ENCODE results near the gene ZNF576. TPM values are rescaled to one million over a fixed set of nuclear protein-coding genes. Genes with fewer than 3 reads are reported as not detected.

ZNF576 gene
- total RNA-seq, 1 experiment from 2014 or later: 14.1 TPM

DNA sequence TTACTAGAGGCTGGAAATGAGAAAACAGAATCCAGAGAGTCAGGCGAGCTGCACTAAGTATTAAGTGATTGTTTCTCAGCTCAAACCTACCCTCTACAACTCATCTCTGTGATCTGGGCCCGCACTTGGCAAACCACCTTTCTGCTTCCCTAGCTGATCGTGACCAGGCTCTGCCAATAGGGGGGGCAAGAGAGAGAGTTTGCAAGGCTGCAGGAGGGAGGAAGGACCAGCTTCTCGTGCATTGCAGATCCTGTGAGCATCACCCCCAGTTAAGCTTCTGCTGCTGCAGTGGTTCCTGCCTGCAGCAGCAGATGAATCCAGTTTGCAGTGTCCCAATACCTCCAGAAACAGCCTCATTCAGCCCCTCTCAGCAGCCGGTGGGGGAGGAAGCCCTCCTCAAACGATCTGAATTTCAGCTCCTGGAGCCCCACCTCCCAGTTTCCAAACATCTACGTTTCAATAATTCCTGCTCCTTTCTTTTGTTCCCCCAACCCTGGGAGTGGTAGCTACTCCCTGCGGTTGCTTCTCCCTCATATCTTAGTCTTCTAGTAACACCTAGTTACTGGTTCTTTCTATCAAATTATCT, 41.1 kb upstream of the ZNF576 start:
- intact Hi-C loops (cut with micrococcal nuclease; ENCODE audit: unreplicated experiment): no loop called here
- ChIA-PET CTCF (interaction anchor here (0.6 to 1.2 kb wide), 5 partner anchors 9 to 113 kb away, joined by 3 to 5 read pairs (median 3); partner anchors contain the start of genes IRGQ and ZNF576), POLR2A (no interaction called here)
- Histone ChIP-seq H3K27ac (ENCODE audit: low read length) (no peak overlapping the region), H3K36me3 (ENCODE audit: control insufficient read depth, insufficient read depth, low read length) (no peaks in the 10 kb centered on the region), H3K9me3 (ENCODE audit: control insufficient read depth, insufficient read depth, low read depth, low read length) (no peaks in the 10 kb centered on the region), H3K4me1 (ENCODE audit: control insufficient read depth, insufficient read depth, low read length) (no peaks in the 10 kb centered on the region), H3K4me3 (ENCODE audit: low read depth in 2 of 2, low read length in 2 of 2) (no peak overlapping the region), H3K27me3 (ENCODE audit: control insufficient read depth, insufficient read depth, low read length) (no peaks in the 10 kb centered on the region)
- in situ Hi-C loops (cut with HindIII; ENCODE audit: low pct_unique_long_range_greater_than_20kb, low sequenced_read_pairs): no loop called here
- no TSS peak for BruUV-seq (replicated peaks)
- TF ChIP-seq POLR2AphosphoS5 (IDR thresholded peaks at IDR 0.05; ENCODE audit: low read depth, low read length) (no peak), CTCF (IDR thresholded peaks at IDR 0.05) (peak; percentile 86)
- ATAC-seq (peak; percentile 86), DNase-seq (ENCODE audit: low read depth, low spot score) (peak; percentile 53)

DNA sequence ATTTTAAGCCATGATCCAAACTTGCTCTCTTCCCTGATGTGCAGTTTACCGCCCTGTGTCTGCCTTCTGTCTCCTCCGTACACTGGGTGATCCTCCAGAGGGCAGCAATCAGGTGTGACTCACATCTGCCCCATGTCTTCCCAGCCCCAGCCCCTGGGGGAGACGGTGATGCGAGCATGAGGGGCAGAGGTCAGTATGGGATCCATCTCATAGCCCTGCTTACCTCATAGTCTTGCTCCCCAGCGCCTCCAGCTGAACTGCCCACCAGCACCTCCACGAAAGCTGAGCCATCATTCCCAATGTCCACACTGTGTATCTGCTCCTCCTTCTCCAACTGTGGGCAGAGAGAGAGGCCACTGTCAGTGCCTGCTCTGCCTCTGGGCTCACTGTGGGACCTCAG, 35.7 kb upstream of the ZNF576 start:
- intact Hi-C loops (cut with micrococcal nuclease; ENCODE audit: unreplicated experiment) (no loop called here), in situ Hi-C loops (cut with HindIII; ENCODE audit: low pct_unique_long_range_greater_than_20kb, low sequenced_read_pairs) (no loop called here)
- peak; percentile 68 for ATAC-seq
- Histone ChIP-seq H3K27ac (ENCODE audit: low read length) (no peak overlapping the region), H3K4me1 (ENCODE audit: control insufficient read depth, insufficient read depth, low read length) (no peaks in the 10 kb centered on the region), H3K27me3 (ENCODE audit: control insufficient read depth, insufficient read depth, low read length) (no peaks in the 10 kb centered on the region), H3K36me3 (ENCODE audit: control insufficient read depth, insufficient read depth, low read length) (no peaks in the 10 kb centered on the region), H3K9me3 (ENCODE audit: control insufficient read depth, insufficient read depth, low read depth, low read length) (no peaks in the 10 kb centered on the region), H3K4me3 (ENCODE audit: low read depth in 2 of 2, low read length in 2 of 2) (no peak overlapping the region)
- no TSS peak for BruUV-seq (replicated peaks)
- ChIA-PET CTCF (interaction anchor here (0.6 kb wide), 1 partner anchor 127 kb away, joined by 8 read pairs; no protein-coding TSS in a partner anchor), POLR2A (no interaction called here)
- TF ChIP-seq TCF7L2 (IDR thresholded peaks at IDR 0.05; ENCODE audit: low read depth, low read length): no peak
- TF ChIP-seq, protein P1, sequence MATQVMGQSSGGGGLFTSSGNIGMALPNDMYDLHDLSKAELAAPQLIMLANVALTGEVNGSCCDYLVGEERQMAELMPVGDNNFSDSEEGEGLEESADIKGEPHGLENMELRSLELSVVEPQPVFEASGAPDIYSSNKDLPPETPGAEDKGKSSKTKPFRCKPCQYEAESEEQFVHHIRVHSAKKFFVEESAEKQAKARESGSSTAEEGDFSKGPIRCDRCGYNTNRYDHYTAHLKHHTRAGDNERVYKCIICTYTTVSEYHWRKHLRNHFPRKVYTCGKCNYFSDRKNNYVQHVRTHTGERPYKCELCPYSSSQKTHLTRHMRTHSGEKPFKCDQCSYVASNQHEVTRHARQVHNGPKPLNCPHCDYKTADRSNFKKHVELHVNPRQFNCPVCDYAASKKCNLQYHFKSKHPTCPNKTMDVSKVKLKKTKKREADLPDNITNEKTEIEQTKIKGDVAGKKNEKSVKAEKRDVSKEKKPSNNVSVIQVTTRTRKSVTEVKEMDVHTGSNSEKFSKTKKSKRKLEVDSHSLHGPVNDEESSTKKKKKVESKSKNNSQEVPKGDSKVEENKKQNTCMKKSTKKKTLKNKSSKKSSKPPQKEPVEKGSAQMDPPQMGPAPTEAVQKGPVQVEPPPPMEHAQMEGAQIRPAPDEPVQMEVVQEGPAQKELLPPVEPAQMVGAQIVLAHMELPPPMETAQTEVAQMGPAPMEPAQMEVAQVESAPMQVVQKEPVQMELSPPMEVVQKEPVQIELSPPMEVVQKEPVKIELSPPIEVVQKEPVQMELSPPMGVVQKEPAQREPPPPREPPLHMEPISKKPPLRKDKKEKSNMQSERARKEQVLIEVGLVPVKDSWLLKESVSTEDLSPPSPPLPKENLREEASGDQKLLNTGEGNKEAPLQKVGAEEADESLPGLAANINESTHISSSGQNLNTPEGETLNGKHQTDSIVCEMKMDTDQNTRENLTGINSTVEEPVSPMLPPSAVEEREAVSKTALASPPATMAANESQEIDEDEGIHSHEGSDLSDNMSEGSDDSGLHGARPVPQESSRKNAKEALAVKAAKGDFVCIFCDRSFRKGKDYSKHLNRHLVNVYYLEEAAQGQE (IDR thresholded peaks at IDR 0.05; ENCODE audit: insufficient read depth in 1 of 2, low read depth in 2 of 2, low read length in 1 of 2): no peak
- no peak for DNase-seq (ENCODE audit: low read depth, low spot score)

DNA sequence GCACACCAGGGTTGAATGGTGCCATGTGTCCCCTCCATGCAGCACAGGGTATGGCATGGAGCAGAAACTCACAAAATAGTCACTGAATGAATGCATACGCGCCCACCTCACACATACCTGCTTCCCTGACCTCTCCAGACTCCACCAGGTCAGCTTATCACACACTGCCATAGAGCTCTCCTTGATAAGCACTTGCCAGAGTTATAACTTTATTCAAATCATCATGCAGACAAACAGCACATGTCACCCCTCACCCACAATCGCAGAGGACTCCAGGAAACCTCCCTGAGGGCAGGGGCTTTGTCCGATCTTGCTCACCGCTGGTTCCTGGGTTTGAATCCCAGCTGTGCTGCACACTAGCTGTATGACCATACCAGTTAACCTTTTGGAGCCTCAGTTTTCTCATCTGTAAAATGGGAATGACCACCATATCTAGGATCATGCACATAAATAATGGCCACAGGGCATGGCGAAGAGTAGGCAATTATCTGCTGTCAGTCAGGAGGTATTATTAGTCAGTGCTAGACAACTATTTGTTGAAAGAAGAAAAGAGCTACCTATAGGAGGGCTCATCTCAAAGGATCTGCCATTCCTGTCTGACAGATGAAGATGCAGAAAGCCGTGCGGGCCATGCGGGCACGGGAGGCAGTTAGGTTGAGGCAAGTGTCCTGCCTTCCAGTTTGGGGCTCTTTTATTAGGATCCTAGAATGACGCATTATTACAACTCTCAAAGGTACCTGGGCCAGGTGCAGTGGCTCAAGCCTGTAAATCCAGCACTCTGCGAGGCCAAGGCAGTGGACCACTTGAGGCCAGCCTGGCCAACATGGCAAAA, 35.0 kb upstream of the ZNF576 start:
- Histone ChIP-seq H3K27me3 (ENCODE audit: control insufficient read depth, insufficient read depth, low read length) (no peaks in the 10 kb centered on the region), H3K36me3 (ENCODE audit: control insufficient read depth, insufficient read depth, low read length) (no peaks in the 10 kb centered on the region), H3K4me1 (ENCODE audit: control insufficient read depth, insufficient read depth, low read length) (no peaks in the 10 kb centered on the region), H3K27ac (ENCODE audit: low read length) (no peak overlapping the region), H3K4me3 (ENCODE audit: low read depth in 2 of 2, low read length in 2 of 2) (no peak overlapping the region), H3K9me3 (ENCODE audit: control insufficient read depth, insufficient read depth, low read depth, low read length) (no peaks in the 10 kb centered on the region)
- intact Hi-C loops (cut with micrococcal nuclease; ENCODE audit: unreplicated experiment): no loop called here
- no peak for ATAC-seq
- BruUV-seq (replicated peaks): no TSS peak
- ChIA-PET CTCF (interaction anchor here (0.6 kb wide), 1 partner anchor 126 kb away, joined by 8 read pairs; no protein-coding TSS in a partner anchor), POLR2A (no interaction called here)
- in situ Hi-C loops (cut with HindIII; ENCODE audit: low pct_unique_long_range_greater_than_20kb, low sequenced_read_pairs): no loop called here
- TF ChIP-seq, protein P1 (IDR thresholded peaks at IDR 0.05; ENCODE audit: insufficient read depth in 1 of 2, low read depth in 2 of 2, low read length in 1 of 2): no peak
- TF ChIP-seq SIN3A (IDR thresholded peaks at IDR 0.05; ENCODE audit: borderline replicate concordance, insufficient read depth, low read depth, low read length) (no peak), CTCF (IDR thresholded peaks at IDR 0.05) (no peak), TCF7L2 (IDR thresholded peaks at IDR 0.05; ENCODE audit: low read depth, low read length) (no peak), POLR2AphosphoS5 (IDR thresholded peaks at IDR 0.05; ENCODE audit: low read depth, low read length) (no peak)
- DNase-seq (ENCODE audit: low read depth, low spot score): no peak
